Measurements from ENCODE around the gene NXT1.

DNA sequence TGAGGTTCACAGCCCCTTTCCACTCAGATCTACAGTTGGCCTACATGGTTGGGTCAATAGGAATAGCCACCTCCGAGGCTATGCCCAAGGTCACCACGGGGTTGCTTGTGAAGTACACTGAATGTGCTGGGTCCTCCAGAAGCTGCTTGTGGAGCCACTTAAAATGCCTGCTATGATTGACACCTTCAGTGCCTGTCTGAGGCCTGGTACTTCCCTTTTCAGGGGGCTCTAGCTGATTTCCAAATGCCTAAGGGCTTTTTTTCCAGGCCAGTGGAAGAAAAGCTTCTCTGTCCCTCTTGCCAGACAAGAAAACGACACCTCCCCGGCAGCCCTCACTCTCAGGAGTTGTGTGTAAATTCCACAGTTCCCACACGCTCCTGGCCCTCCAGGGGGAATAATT is 6.3 kb upstream of the NXT1 start:
- TF ChIP-seq CTCF (IDR thresholded peaks at IDR 0.05): no peak
- no peak for TF ChIP-seq POLR2A (IDR thresholded peaks at IDR 0.05)
- no peak for TF ChIP-seq POLR2AphosphoS5 (IDR thresholded peaks at IDR 0.05)

Measured in transverse colon (tissue), 4 donors.